ENCODE measurements around the gene TBCA. TPM values are rescaled to one million over a fixed set of nuclear protein-coding genes. Genes with fewer than 3 reads are reported as not detected.

The TBCA gene
- total and polyA plus RNA-seq, 2 experiments from 2014 or later, result 117 to 814 TPM

GRCh38 chr5:77658662-77659061 lies 117.5 kb downstream of the TBCA start:
- Mint-ChIP-seq H3K9me3 (no peaks in the 10 kb centered on the region), H3K27me3 (ENCODE audit: insufficient read depth, low read depth, poor library complexity) (peaks cover 7% of the 10 kb centered on the region), H3K27ac (no peak overlapping the region), H3K4me1 (no peaks in the 10 kb centered on the region), H3K36me3 (ENCODE audit: low read depth) (no peaks in the 10 kb centered on the region), H3K4me3 (no peak overlapping the region)
- H3K27ac ChIP-seq (ENCODE audit: low read depth), result no peak overlapping the region
- H4K20me1 ChIP-seq (replicated peaks; ENCODE audit: insufficient read depth), result no peaks in the 10 kb centered on the region
- no peaks in the 10 kb centered on the region for H3K9me2 ChIP-seq (ENCODE audit: insufficient read depth)
- H3F3A ChIP-seq (replicated peaks; ENCODE audit: low read depth), result no peaks in the 10 kb centered on the region
- DNase-seq (ENCODE audit: low spot score) (no peak), ATAC-seq (no peak)
- no peaks in the 10 kb centered on the region for H3K4me1 ChIP-seq (ENCODE audit: insufficient read depth)
- H3K27me3 ChIP-seq (ENCODE audit: insufficient read depth), result no peaks in the 10 kb centered on the region
- TF ChIP-seq, protein P1, sequence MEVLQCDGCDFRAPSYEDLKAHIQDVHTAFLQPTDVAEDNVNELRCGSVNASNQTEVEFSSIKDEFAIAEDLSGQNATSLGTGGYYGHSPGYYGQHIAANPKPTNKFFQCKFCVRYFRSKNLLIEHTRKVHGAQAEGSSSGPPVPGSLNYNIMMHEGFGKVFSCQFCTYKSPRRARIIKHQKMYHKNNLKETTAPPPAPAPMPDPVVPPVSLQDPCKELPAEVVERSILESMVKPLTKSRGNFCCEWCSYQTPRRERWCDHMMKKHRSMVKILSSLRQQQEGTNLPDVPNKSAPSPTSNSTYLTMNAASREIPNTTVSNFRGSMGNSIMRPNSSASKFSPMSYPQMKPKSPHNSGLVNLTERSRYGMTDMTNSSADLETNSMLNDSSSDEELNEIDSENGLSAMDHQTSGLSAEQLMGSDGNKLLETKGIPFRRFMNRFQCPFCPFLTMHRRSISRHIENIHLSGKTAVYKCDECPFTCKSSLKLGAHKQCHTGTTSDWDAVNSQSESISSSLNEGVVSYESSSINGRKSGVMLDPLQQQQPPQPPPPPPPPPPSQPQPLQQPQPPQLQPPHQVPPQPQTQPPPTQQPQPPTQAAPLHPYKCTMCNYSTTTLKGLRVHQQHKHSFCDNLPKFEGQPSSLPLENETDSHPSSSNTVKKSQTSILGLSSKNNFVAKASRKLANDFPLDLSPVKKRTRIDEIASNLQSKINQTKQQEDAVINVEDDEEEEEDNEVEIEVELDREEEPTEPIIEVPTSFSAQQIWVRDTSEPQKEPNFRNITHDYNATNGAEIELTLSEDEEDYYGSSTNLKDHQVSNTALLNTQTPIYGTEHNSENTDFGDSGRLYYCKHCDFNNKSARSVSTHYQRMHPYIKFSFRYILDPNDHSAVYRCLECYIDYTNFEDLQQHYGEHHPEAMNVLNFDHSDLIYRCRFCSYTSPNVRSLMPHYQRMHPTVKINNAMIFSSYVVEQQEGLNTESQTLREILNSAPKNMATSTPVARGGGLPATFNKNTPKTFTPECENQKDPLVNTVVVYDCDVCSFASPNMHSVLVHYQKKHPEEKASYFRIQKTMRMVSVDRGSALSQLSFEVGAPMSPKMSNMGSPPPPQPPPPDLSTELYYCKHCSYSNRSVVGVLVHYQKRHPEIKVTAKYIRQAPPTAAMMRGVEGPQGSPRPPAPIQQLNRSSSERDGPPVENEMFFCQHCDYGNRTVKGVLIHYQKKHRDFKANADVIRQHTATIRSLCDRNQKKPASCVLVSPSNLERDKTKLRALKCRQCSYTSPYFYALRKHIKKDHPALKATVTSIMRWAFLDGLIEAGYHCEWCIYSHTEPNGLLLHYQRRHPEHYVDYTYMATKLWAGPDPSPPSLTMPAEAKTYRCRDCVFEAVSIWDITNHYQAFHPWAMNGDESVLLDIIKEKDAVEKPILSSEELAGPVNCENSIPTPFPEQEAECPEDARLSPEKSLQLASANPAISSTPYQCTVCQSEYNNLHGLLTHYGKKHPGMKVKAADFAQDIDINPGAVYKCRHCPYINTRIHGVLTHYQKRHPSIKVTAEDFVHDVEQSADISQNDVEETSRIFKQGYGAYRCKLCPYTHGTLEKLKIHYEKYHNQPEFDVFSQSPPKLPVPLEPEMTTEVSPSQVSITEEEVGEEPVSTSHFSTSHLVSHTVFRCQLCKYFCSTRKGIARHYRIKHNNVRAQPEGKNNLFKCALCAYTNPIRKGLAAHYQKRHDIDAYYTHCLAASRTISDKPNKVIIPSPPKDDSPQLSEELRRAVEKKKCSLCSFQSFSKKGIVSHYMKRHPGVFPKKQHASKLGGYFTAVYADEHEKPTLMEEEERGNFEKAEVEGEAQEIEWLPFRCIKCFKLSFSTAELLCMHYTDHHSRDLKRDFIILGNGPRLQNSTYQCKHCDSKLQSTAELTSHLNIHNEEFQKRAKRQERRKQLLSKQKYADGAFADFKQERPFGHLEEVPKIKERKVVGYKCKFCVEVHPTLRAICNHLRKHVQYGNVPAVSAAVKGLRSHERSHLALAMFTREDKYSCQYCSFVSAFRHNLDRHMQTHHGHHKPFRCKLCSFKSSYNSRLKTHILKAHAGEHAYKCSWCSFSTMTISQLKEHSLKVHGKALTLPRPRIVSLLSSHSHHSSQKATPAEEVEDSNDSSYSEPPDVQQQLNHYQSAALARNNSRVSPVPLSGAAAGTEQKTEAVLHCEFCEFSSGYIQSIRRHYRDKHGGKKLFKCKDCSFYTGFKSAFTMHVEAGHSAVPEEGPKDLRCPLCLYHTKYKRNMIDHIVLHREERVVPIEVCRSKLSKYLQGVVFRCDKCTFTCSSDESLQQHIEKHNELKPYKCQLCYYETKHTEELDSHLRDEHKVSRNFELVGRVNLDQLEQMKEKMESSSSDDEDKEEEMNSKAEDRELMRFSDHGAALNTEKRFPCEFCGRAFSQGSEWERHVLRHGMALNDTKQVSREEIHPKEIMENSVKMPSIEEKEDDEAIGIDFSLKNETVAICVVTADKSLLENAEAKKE (CRISPR knock-in tag; IDR thresholded peaks at IDR 0.05), result no peak
- TF ChIP-seq NANOG (IDR thresholded peaks at IDR 0.05; ENCODE audit: borderline replicate concordance), result no peak
- H2AFZ ChIP-seq, result no peak overlapping the region
- H3K36me3 ChIP-seq (ENCODE audit: insufficient read depth), result no peaks in the 10 kb centered on the region
- no peaks in the 10 kb centered on the region for H3K79me2 ChIP-seq (replicated peaks; ENCODE audit: insufficient read depth)
- H3K4me2 ChIP-seq, result no peak overlapping the region
- H3K4me3 ChIP-seq, result no peak overlapping the region

GRCh38 chr5:77651343-77651742 lies 124.8 kb downstream of the TBCA start:
- Histone ChIP-seq H2AFZ (no peak overlapping the region), H3K36me3 (ENCODE audit: insufficient read depth) (no peaks in the 10 kb centered on the region), H4K20me1 (replicated peaks; ENCODE audit: insufficient read depth) (peaks cover 5% of the 10 kb centered on the region), H3F3A (replicated peaks; ENCODE audit: low read depth) (no peaks in the 10 kb centered on the region; the same call in 1 of the 2 replicates), H3K9me2 (ENCODE audit: insufficient read depth) (no peaks in the 10 kb centered on the region; the same call in 1 of the 2 replicates), H3K4me3 (no peak overlapping the region), H3K4me1 (ENCODE audit: insufficient read depth) (no peaks in the 10 kb centered on the region), H3K79me2 (replicated peaks; ENCODE audit: insufficient read depth) (no peaks in the 10 kb centered on the region), H3K27me3 (ENCODE audit: insufficient read depth) (peaks cover 62% of the 10 kb centered on the region), H3K27ac (ENCODE audit: low read depth) (no peak overlapping the region), H3K4me2 (no peak overlapping the region)
- DNase-seq (ENCODE audit: low spot score) (no peak), ATAC-seq (no peak)
- TF ChIP-seq NANOG (IDR thresholded peaks at IDR 0.05; ENCODE audit: borderline replicate concordance) (no peak), ZNF114 (CRISPR knock-in tag; IDR thresholded peaks at IDR 0.05) (no peak)
- TF ChIP-seq, protein P2, sequence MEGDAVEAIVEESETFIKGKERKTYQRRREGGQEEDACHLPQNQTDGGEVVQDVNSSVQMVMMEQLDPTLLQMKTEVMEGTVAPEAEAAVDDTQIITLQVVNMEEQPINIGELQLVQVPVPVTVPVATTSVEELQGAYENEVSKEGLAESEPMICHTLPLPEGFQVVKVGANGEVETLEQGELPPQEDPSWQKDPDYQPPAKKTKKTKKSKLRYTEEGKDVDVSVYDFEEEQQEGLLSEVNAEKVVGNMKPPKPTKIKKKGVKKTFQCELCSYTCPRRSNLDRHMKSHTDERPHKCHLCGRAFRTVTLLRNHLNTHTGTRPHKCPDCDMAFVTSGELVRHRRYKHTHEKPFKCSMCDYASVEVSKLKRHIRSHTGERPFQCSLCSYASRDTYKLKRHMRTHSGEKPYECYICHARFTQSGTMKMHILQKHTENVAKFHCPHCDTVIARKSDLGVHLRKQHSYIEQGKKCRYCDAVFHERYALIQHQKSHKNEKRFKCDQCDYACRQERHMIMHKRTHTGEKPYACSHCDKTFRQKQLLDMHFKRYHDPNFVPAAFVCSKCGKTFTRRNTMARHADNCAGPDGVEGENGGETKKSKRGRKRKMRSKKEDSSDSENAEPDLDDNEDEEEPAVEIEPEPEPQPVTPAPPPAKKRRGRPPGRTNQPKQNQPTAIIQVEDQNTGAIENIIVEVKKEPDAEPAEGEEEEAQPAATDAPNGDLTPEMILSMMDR (conservative IDR thresholded peaks at IDR 0.05; ENCODE audit: low read depth in 2 of 2), result no peak
- H3K4me1 Mint-ChIP-seq, result no peaks in the 10 kb centered on the region
- H3K9me3 Mint-ChIP-seq, result no peaks in the 10 kb centered on the region
- peaks cover 47% of the 10 kb centered on the region for H3K27me3 Mint-ChIP-seq (ENCODE audit: insufficient read depth, low read depth, poor library complexity)
- no peak overlapping the region for H3K27ac Mint-ChIP-seq
- H3K36me3 Mint-ChIP-seq (ENCODE audit: low read depth), result no peaks in the 10 kb centered on the region
- no peak overlapping the region for H3K4me3 Mint-ChIP-seq
